GM18873 (cell line): ENCODE results near the gene C1S.

Experiments
- ATAC-seq: cut with Tn5 transposase; IDR thresholded peaks from one replicate; pipeline ENCODE4 v1.9.1; 2021; ENCODE audit warnings: mild to moderate bottlenecking, moderate library complexity, moderate number of reproducible peaks; ENCODE audit not compliant: unreplicated experiment, low FRiP score

Gene C1S

DNA sequence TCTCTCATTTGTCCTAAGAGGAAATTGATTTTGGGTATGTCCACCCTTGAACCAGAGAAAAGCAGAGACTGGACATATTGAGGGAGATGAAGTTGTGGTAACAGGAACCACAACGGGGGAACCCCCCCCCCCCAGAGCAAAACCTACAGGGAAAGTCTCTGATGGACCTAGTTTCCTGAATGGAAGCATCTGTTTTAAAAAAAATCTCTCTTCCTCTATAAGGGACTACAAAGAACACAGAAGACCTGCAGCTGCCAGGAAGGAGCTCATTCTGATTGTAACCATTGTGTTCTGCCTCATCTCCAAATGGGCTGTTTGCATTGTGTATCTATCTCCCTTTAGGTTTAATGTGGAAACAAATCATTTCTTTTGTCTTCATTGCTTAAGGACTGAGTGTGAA lies 13.4 kb downstream of the C1S start:
- ATAC-seq: no peak

DNA sequence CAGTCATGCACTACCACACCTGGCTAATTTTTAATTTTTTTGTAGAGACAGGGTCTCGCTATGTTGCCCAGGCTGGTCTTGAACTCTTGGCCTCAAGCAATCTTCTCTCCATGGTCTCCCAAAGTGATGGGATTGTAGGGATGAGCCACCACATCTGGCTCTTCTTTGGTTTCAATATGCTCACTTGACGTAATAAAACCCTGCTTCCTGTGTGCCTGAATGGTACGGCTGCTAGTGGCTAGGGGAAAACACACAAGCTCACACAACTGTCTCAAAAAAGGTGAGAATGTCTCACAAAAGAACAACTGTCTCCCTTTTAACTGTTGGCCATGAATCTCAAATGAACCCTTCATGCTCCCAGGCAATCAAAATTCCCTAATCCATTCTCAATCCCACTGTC lies 15.0 kb downstream of the C1S start:
- no peak for ATAC-seq

DNA sequence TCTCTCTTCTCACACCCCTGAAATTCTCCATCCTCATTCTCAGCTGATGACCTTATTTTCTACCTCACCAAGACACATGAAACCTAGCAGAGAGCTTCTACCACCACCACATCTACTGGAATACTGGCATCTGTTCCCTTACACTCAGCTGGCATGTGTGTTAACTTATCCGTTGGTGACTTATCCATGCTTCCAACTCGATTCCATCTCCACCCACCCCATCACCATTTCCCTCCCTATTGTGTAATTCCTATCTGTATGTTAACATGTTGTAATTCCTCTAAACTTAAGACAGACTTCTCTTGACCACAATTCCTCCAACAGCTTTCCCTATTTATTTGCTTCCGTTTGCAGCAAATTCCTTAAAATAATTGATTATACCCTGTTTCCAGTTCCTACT lies 15.4 kb downstream of the C1S start:
- ATAC-seq: no peak

DNA sequence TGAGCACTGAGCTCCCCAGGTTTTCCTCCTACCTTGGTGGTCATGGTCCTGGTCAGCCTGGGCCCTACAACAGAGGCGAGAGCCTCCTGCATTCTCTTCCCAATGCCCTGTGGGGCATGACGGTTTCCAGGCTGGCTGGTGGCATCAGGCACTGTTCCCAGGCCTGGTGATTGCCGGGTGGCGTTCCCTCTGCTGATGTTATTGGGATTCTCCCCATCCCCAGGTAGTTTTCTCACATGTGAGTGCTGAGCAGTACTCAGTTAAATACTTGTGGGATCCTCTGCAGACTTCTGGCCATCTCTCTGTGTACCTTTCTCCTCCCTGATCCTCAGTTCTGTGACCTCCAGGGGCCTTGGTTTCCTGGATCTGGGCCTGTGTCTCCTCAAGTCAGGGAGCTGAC lies 16.0 kb downstream of the C1S start:
- no peak for ATAC-seq

DNA sequence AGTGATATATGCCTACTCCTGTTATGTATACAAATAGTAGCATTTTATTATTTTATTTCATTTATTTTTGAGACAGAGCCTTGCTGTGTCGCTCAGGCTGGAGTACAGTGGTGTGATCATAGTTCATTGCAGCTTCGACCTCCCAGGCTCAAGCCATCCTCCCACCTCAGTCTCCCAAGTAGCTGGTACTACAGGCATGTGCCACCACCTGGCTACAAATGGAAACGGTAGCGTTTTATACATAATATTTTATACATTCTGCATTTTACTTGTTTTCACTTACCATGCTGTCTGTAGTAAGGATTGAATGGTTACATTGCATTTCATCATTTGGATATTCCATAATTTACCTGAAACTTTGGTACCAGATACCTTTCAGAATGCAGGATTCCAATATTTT lies 17.6 kb downstream of the C1S start:
- ATAC-seq: no peak

DNA sequence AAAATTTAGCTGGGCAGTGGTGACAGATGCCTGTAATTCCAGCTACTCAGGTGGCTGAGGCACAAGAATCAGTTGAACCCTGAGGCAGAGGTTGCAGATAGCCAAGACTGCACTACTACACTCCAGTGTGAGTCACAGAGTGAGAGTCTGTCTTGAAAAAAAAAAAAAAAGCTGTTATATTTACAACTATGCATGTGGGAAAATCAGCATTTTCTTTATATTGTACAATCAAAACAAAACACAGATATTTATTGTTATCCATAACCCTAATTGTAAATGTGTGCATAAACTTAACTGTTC lies 19.3 kb downstream of the C1S start:
- no peak for ATAC-seq

DNA sequence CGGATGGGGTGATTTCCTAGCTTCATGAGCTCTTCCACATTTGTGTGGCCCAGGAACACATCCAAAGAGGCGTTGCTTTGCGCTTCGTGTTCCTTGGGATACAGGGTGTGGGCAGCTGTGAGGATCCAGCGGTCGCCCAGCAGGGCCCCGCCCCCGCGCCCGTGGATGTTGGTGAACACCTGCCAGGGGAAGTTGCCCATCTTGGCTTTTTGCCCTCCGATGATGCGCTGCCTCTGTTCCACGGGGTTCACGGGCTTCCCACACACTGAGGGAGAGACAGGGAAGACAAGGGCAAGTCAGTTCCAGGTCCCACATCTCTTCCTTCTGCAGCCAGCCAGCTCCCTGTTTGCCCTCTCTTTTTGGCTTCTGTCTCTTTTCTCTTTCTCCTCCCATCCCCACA lies 20.5 kb downstream of the C1S start:
- no peak for ATAC-seq

DNA sequence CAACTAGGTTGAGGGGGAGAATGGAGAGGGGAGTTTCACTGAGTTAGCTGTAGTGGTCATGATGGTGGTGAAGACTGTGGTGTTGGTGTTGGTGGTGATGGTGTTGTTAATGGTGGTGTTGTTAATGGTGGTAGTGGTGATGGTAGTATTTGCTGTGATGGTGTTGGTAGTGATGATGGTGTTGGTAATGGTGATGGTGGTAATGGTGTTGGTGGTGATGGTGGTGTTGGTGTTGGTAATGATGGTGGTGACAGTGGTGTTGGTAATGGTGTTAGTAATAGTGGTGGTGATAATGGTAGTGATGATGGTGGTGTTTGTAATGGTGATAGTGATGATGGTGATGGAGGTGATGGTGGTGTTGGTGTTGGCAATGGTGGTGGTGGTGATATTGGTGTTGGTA lies 22.6 kb downstream of the C1S start:
- ATAC-seq: no peak

DNA sequence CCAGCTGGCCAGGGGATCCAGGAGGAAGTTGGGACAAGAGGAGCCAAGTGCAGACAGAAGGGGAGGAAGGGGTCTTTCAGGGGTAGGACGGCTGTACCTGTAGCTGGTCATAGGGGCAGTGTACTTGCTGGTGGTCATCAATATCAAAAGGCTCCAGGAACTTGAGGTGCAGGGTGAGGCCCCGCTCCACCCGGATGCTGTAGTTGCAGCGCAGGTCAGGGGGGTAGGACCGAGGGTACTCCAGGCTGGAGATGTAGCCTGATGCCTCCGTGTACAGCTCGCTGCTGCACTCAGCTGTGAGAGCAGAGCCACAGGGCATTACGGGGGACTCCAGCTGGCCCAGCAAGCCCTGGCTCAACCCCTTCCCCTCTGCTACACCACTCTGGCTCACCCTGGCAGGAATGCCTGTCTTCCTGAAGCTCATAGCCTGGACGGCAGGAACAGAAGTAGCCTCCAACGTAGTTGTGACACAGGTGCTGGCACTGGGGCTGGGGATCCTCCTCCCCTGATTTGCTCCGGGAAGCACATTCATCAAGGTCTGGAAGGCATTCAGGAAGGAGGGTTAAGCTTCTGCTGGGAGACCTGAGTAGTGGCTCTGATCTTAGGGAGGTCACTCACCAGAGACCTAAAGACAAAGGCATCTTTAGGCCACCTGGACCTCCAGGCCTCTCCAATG lies 28.8 kb downstream of the C1S start:
- ATAC-seq: no peak

DNA sequence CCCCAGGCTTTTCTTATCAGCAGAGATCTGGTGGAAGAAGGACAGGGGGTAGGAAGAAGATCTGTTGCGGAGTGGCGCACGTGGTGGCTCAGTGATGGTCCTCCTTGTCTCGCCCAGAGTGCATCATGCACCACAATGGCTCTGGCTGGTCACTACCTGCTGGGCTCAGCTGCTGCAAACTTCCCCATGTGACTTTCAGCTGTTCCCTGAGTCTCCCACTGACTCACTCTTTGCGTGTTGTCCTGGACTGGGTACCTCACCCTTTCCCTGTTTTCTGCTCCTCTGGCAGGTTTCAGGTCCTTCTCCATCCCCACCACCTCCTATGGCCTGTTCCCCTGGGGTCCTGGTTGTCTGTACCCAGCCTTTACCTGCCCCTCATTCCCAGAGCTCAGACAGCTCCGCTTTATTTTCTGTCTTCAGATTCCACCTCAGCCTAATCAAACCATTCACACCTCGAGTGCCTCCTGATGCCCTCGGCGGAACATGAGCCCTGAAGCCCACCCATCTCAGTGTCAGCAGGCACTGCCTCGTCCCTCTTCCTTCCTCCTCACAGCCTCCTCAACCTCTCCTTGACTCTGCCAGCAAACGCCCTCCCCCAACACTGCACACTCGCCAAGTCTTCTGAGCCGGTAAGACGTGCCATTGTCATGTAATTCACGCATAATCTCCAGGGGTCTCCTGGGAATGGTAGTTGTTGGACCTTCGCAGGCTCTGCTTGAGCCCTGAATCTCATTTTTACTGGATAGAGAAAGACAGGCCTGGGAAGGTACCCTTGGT lies 29.9 kb downstream of the C1S start:
- ATAC-seq: no peak

DNA sequence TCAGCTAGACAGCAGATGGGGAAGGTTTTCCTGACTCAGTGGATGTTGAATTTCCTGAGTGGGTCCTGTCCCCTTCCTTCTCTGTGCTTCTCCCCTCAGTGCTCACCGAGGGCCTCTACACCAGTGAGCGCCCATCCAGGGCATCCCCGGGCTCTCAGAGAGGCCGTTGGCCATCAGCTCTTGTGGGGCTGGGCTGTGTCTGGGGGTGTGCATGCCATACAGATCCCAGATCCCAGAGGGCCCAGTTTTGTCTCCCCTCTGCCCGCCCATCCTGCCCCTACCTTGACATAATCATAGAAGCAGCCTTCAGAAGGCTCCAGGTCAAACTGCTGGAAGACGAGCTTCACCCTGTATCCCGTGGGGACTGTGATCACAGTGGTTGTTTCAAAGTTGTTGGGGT lies 30.7 kb downstream of the C1S start:
- no peak for ATAC-seq

DNA sequence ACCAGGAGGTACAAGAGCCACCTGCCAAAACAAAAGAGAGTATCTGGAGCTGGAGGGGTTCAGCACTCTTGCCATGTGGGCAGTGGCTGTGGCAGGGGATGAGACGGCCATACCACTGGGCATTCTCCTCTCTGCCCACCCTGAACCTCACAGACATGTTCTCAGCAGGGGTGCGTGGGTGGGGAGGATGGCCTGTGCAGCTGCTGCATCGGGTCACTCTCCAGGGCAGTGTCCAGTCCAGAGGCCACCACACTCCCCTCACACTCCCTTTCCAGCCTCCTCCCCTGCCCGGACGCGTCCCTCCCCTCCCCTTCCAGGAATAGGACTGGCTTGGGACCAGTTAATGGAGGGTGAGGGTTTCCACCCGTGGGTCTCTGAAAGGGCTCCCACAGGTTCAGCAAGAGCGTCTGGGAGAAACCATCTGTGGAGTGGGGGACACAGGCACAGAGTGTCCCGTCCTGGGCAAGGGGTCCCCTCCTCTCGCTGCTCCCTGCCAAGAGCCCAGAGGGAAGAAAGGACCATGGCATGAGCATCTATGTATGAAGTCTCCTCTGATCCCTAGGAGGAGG lies 31.2 kb downstream of the C1S start:
- no peak for ATAC-seq

DNA sequence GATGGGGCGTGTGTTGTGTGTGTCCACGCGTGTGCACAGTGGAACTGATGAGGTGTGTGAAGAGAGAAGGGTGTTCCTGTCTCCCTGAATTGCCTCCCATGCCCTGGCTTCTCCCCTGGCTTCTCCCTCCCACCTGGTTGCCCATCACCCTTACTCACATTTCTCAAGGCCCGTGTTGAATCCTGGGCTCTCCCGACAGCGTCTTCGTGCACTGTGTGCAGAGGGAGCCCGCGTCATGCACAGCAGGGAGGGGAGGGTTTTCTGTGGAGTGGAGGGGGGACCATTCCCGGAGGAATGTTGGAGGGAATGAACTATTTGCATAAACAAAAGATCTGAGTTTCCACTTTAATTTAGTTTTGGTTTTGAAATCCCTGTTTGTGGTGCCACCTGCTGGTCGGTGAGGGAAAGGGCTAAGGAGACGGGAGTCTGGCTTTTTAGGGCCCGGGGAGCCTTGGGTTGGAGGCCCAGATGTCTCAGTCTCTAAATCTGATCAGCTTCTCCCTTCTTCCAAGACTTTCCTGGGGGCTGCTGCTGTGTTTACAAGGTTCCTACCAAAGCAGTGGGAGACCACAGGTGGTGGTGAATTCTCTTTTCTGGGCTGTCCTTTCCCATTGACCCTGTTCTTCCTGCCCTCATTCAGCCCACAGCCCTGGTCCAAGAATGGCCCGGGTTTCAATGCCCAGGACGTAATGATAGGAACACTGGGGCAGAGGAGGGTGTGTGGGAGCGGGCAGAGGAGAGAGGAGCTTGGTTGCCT lies 31.9 kb downstream of the C1S start, which contains the start of gene C1R:
Gene C1R, minus strand, starts transcription at position 217 of the 757 bp plus-strand sequence. Its CDS starts 57 bp downstream, at position 160.
- ATAC-seq: no peak

DNA sequence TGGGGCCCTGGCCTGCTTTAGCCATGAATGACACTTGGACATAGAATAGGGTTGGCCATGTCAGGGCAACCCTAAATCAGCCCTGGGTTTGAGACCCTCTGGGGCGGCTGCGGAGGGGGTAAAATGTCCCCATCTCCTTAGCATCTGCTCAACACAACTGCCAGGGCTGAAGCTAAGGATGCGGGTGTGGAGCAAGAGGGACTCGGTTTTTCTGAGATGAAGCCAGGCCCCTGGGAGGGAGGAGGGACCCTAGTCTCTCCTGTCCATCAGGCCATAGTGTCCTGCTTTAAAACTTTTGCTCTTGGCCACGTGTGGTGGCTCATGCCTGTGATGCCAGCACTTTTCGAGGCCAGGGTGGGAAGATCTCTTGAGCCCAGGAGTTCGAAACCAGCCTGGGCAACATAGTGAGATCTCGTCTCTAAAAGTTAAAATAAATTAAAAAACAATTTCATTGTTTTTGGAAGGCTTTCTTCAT lies 32.5 kb downstream of the C1S start:
- no peak for ATAC-seq

DNA sequence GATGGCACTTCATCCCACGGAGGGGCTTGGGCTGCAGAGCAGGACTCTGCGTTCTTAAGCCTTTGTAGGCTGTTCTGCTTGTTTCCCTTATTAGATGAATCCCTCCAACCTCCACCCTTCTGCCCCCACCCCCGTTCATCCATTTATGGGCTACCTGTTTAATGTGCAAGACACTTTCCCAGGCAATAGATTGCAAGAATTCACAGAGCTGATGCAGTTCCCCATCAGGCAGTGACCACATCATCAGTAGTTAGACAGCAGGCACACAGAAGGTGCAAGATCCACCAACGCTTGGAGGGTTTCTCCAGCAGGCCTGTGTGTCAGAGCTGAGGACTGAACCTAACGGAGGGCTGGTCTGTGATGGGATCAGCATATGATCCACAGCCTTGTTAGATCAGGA lies 33.0 kb downstream of the C1S start:
- no peak for ATAC-seq

DNA sequence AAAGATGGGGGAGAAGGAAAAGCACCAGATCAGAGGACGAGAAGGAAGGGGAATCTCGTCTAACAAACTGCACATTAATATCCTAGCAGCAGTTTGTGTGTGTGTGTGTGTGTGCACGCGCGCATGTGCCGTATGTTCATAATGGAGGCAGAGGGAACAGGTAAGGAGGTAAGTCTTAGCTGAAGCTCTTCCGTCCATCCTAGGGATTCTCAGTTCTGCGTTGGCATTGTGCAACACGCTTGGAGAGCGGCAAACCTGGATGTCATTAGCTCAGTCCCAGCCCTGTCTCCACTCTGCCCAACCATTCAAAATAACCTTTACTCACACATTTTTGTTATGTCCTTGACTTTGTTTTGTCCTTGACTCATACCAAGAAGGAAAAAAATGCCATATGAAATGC lies 33.4 kb downstream of the C1S start:
- ATAC-seq: no peak

DNA sequence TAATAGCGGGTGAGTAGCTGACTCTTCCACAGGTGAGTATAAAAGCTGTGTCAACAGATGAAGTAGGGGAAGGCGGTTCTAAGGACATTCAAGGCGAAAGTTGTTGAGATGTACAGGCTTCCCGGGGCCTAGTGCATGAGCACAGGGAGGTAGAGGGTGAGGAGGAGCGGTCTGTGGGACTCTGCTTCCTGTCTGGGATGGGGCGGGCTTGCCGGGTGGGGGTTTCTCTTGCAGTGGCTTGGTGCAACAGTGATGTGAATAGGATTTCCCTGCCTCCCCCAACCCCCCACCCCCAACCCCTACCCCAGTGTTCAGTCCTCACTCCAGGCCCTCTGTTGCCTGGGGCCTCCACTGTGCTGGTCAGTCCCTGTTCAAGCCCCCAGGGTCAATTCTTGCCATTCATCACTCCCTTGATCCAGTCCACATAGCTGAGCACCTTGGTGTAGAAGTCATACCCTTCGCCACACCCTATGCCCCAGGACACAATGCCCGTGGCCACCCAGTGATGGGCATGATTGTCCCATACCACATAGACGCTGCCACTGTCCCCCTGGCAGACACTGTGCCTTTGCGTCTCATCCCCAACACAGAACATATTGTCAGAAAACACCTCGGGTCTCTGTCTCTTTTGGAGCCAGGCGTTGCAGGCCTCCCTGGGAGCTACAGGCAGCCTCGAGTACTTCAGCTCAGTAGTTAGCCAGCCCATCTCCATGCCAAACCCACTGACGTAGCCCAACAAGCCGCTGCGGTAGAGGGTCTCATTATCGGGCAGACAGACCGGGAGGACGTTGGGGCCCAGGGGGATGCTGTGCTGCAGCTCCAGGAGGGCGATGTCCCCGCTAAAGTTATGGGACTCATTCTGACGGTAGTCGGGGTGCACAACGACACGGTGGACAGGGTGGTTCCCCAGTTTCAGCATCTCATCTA lies 35.8 kb downstream of the C1S start:
- ATAC-seq: no peak

DNA sequence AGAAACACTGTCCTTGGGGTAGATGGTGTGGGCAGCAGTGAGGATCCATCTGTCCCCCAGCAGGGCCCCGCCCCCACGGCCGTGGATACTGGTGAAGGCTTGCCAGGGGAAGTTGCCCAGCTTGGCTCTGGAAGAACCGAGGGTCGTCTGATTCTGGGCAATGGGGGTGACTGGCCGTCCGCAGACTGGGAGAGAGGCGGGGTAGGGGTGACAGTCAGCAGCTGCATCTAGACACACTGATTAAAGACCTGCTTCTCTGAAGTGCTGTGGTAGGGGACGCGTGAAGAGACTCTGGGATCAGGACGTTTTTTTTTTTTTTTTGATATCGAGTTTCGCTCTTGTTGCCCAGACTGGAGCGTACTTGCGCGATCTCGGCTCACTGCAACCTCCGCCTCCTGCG lies 36.5 kb downstream of the C1S start:
- no peak for ATAC-seq

DNA sequence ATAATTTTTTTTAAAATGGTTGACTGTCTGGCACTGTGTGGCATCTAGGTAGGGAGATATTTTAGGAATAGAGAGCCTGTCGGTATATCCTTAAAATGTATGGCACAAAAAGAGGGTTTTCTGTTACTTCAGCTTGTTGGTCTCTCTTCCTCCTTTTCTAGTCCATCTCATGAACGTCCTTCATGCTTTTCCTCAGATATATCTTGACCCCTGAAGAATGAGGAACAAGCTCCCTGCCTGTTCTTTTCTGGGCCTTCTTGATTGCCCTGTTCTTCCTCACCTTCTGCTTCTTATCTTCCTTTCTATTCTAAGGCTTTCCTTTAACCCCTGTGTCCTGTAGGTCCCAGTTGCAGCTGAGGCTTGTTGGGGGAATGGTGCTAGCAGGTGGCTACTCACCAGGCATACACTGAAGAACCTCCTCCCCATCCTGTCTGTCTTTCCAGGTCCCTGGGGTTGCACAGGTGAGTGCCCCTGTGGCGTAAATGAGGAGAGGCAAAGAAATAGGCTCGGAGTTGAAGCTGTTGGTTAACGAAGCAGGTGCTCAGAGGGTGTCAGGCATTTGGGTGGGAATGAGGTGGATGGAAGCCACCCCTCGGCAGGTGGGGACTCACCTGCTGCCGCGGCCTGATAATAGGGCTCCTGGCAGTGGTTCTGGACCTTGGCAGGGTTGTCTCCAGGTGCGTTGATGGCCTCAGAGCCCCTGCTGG lies 38.9 kb downstream of the C1S start:
- no peak for ATAC-seq

DNA sequence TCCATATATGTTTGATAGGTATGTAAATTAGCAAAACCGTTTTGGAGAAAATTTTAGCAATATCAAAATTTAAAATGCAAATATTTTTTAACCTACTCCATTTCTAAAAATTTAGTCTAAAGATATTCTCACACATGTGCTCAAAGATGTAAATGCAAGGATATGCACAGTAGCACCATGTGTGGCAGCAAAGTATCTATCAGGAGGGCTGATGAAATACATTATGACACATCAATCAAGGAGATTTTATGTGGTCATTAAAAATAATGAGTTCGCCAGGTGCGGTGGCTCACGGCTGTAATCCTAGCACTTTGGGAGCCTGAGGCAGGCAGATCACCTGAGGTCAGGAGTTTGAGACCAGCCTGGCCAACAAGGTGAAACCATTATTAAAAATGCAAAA lies 39.7 kb downstream of the C1S start:
- ATAC-seq: no peak
